ENCODE data around the gene COTL1. TPM values are rescaled to one million over a fixed set of nuclear protein-coding genes. Genes with fewer than 3 reads are reported as not detected.
A peak's percentile ranks its signal among the peaks of the same experiment; 100 is the strongest.

Gene COTL1
- total and polyA plus RNA-seq, 4 donors = 12.0 to 59.5 (median 23.0) TPM

DNA sequence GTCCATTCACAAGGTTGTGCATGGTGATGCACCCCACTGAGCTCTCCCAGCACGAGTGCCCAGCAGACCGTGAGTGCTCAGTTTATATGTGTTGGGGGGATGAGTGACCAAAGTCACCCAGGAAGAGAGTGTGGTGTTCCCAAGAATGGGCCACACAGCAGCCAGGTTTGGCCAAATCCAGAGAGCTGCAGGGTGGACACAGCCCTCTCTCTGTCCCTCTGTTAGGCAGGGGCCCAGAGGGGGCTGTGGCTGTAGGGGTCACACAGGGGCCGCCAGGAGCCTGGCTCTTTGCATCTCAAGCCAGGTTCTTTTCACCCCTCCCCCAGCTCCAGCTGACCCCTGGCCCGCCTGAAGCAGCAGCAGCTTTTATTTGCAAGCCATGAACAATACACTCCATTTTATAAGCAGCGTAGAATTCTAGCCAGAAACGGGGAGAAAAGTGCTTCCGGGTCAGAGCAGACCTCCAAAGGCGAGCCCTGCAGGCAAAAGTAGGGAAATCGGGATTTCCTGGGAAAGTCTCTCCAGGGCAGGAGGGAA, 13.3 kb downstream of the COTL1 start (continued):
- TF ChIP-seq ZBTB33 (IDR thresholded peaks at IDR 0.05) = no peak
- TF ChIP-seq JUND (IDR thresholded peaks at IDR 0.05) = no peak
- no peak for TF ChIP-seq RXRA (IDR thresholded peaks at IDR 0.05)
- no peak for TF ChIP-seq FOXA2 (IDR thresholded peaks at IDR 0.05)
- TF ChIP-seq, protein P1, sequence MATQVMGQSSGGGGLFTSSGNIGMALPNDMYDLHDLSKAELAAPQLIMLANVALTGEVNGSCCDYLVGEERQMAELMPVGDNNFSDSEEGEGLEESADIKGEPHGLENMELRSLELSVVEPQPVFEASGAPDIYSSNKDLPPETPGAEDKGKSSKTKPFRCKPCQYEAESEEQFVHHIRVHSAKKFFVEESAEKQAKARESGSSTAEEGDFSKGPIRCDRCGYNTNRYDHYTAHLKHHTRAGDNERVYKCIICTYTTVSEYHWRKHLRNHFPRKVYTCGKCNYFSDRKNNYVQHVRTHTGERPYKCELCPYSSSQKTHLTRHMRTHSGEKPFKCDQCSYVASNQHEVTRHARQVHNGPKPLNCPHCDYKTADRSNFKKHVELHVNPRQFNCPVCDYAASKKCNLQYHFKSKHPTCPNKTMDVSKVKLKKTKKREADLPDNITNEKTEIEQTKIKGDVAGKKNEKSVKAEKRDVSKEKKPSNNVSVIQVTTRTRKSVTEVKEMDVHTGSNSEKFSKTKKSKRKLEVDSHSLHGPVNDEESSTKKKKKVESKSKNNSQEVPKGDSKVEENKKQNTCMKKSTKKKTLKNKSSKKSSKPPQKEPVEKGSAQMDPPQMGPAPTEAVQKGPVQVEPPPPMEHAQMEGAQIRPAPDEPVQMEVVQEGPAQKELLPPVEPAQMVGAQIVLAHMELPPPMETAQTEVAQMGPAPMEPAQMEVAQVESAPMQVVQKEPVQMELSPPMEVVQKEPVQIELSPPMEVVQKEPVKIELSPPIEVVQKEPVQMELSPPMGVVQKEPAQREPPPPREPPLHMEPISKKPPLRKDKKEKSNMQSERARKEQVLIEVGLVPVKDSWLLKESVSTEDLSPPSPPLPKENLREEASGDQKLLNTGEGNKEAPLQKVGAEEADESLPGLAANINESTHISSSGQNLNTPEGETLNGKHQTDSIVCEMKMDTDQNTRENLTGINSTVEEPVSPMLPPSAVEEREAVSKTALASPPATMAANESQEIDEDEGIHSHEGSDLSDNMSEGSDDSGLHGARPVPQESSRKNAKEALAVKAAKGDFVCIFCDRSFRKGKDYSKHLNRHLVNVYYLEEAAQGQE (IDR thresholded peaks at IDR 0.05) = no peak
- TF ChIP-seq GABPA (IDR thresholded peaks at IDR 0.05 in 1 of 2, conservative IDR thresholded peaks at IDR 0.05 in 1 of 2) = no peak

- Histone ChIP-seq H3K36me3 (ENCODE audit: control insufficient read depth in 4 of 4, insufficient read depth in 3 of 4, low read depth in 1 of 4, low read length in 3 of 4) (no peaks in the 10 kb centered on the region), H3K4me1 (ENCODE audit: control insufficient read depth in 4 of 4, insufficient read depth in 4 of 4, low read length in 3 of 4) (peaks cover 0 to 7% (median 5%) of the 10 kb centered on the region in 4 donors), H3K9me3 (ENCODE audit: control insufficient read depth in 4 of 4, low read length in 3 of 4) (no peaks in the 10 kb centered on the region), H3K27me3 (ENCODE audit: control insufficient read depth in 4 of 4, insufficient read depth in 4 of 4, low read length in 3 of 4) (no peaks in the 10 kb centered on the region), H3K4me3 (ENCODE audit: low read depth in 1 of 3, low read length in 3 of 3) (no peak overlapping the region), H3K9ac (ENCODE audit: low read depth in 1 of 2, low read length in 2 of 2) (no peak overlapping the region), H3K27ac (ENCODE audit: low read depth in 1 of 2, low read length in 2 of 2) (peak overlapping the region in 1 of 2 donors; percentile 73)
- TF ChIP-seq JUND (IDR thresholded peaks at IDR 0.05) (no peak), FOXA1 (IDR thresholded peaks at IDR 0.05) (no peak), HNF4A (conservative IDR thresholded peaks at IDR 0.05) (no peak), GABPA (IDR thresholded peaks at IDR 0.05 in 1 of 2, conservative IDR thresholded peaks at IDR 0.05 in 1 of 2) (no peak), RXRA (IDR thresholded peaks at IDR 0.05) (no peak), SP1 (IDR thresholded peaks at IDR 0.05) (no peak), CTCF (IDR thresholded peaks at IDR 0.05; ENCODE audit: low read depth, low read length, missing input control) (no peak), YY1 (IDR thresholded peaks at IDR 0.05) (no peak), MAX (IDR thresholded peaks at IDR 0.05) (no peak), EGR1 (IDR thresholded peaks at IDR 0.05; ENCODE audit: low read depth in 2 of 2) (no peak), ATF3 (IDR thresholded peaks at IDR 0.05) (no peak), ZBTB33 (IDR thresholded peaks at IDR 0.05) (no peak), RAD21 (IDR thresholded peaks at IDR 0.05) (no peak)
- TF ChIP-seq, protein P1 (IDR thresholded peaks at IDR 0.05) = no peak
- 87% methylated on average over 10 of the region's 10 CpGs for WGBS
- DNase-seq (ENCODE audit: low spot score) = no peak
Measured at GRCh38 chr16:84603940-84604339, 13.9 kb downstream of the COTL1 start.

Data from liver (tissue), 9 donors.